Stomach smooth muscle (tissue), 2 donors: ENCODE measurements around the gene CDKL4.
"Not testable (repeated sequence)": the region's sequence is repeated elsewhere in the genome, so short reads cannot be mapped to it uniquely, and the experiment has no call there.

Experiments used
- H3K27ac ChIP-seq: one replicate; pipeline ENCODE4 v1.7.0; 2013; ENCODE audit warnings: mild to moderate bottlenecking, low read length, inconsistent platforms
- H3K27me3 ChIP-seq, 2 donors: one replicate each; pipeline ENCODE4 v1.7.0; 2013; ENCODE audit warnings: low read length in 2 of 2; ENCODE audit not compliant: insufficient read depth in 2 of 2, control insufficient read depth in 1 of 2
- H3K36me3 ChIP-seq, 2 donors: one replicate each; pipeline ENCODE4 v1.7.0; 2013; ENCODE audit warnings: low read length in 2 of 2; ENCODE audit not compliant: control insufficient read depth in 2 of 2, insufficient read depth in 2 of 2
- H3K4me1 ChIP-seq: one replicate; pipeline ENCODE4 v1.7.0; 2013; ENCODE audit warnings: low read length; ENCODE audit not compliant: control insufficient read depth, insufficient read depth
- H3K4me3 ChIP-seq, 2 donors: one replicate each; pipeline ENCODE4 v1.7.0; 2013; ENCODE audit warnings: low read length in 2 of 2
- H3K9ac ChIP-seq, 2 donors: one replicate each; pipeline ENCODE4 v1.7.0; 2013; ENCODE audit warnings: low read length in 2 of 2, mild to moderate bottlenecking in 1 of 2
- H3K9me3 ChIP-seq, 2 donors: one replicate each; pipeline ENCODE4 v1.7.0; 2013; ENCODE audit warnings: low read length in 2 of 2; ENCODE audit not compliant: control insufficient read depth in 2 of 2
- donor health status: healthy.
- donor health status: Pancreatic carcinoma.

CDKL4 gene

GRCh38 chr2:39144416-39144815, 99.4 kb downstream of the CDKL4 start:
- no peak overlapping the region for H3K4me3 ChIP-seq
- H3K9me3 ChIP-seq = no peaks in the 10 kb centered on the region

DNA sequence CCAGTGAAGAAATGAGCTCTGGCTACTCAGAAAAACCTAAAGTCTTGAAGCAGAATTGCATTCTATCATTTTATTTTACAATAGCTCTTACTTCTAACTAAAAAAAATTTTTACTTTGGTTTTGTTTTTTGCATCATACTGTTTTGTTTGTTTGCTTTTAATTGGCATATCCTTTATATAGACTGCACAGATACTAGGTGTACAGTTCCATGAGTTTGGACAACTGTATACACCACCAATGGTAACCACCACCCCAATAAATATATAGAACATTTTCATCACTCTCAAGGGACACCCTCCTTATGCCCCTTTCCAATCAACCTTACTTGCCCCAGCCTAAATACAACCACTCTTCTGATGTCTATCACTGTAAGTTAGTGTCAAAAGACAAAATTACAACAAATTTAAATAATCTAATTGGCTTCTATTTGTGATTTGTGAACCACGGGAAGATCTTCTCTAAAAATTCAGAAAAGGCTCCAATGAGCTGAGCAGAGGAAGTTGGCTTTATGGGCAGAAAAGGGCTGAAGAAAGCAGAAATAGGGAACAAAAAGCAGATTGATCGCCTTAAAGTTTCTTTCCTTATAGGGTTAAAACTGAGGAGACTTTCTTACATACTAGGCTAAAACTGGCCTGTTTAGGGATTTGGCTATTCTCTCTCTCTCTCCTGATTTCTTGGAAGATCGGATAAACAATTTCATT, 100.7 kb downstream of the CDKL4 start:
- Histone ChIP-seq H3K4me3 (no peak overlapping the region), H3K36me3 (no peaks in the 10 kb centered on the region), H3K9me3 (no peaks in the 10 kb centered on the region), H3K4me1 (peaks cover 10% of the 10 kb centered on the region), H3K9ac (no peak overlapping the region), H3K27me3 (no peaks in the 10 kb centered on the region), H3K27ac (no peak overlapping the region)

More at GRCh38 chr2:39144416-39144815, 99.4 kb downstream of the CDKL4 start:
- H3K36me3 ChIP-seq = no peaks in the 10 kb centered on the region
- H3K27me3 ChIP-seq = no peaks in the 10 kb centered on the region
- H3K9ac ChIP-seq = no peak overlapping the region
- no peak overlapping the region for H3K27ac ChIP-seq
- peaks cover 10% of the 10 kb centered on the region for H3K4me1 ChIP-seq

DNA sequence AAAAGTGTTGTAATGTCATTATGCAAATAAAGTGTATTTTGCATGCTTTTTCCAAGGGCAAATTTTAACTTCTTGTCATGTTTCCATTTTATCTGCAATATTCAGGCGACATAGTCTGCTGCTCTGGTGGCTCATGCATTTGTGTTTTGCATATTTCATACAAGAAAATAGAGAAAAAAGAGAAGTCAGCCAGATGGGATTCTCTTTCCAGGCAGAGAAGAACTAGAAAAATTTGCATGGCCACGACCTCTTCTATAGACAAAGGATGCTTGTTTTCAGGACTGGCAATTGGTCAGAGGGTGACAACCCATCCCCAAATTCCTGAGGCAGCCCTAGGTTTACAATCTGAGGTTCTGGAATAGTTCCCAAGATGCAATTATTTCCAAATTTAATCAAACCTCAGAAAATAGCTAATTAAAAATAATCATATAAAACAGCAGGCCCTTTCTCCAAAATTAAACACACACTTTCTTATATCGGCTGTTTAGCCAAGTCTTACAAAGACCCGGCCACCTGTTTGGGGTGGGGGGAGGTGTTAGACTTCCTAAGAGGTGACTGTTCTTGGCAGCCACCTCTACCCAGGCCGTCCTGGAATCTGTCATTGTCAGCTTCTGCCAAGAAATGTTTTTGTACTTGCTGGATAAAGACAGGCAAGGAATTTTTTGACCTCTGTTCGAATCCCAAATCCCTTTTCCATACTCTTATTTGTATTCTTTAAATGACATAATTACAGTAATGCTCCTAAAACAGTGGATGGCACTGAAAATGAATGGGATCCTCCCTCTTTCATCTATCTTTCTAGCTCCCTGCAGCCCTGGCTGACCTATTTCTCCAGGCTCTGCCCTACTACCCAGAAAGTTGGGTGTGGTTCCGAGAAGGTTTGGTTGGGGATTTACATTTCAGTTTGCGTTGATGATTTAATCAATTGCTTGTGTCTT, 102.2 kb downstream of the CDKL4 start:
- H3K27me3 ChIP-seq = no peaks in the 10 kb centered on the region

GRCh38 chr2:39140948-39141333, 102.8 kb downstream of the CDKL4 start:
- H3K36me3 ChIP-seq, H3K27ac ChIP-seq: not testable (repeated sequence)
- H3K4me1 ChIP-seq = peaks cover 10% of the 10 kb centered on the region

More for the DNA sequence above, 102.2 kb downstream of the CDKL4 start:
- H3K36me3 ChIP-seq = no peaks in the 10 kb centered on the region
- H3K4me3 ChIP-seq = no peak overlapping the region
- no peak overlapping the region for H3K9ac ChIP-seq
- no peak overlapping the region for H3K27ac ChIP-seq
- peaks cover 10% of the 10 kb centered on the region for H3K4me1 ChIP-seq
- no peaks in the 10 kb centered on the region for H3K9me3 ChIP-seq

DNA sequence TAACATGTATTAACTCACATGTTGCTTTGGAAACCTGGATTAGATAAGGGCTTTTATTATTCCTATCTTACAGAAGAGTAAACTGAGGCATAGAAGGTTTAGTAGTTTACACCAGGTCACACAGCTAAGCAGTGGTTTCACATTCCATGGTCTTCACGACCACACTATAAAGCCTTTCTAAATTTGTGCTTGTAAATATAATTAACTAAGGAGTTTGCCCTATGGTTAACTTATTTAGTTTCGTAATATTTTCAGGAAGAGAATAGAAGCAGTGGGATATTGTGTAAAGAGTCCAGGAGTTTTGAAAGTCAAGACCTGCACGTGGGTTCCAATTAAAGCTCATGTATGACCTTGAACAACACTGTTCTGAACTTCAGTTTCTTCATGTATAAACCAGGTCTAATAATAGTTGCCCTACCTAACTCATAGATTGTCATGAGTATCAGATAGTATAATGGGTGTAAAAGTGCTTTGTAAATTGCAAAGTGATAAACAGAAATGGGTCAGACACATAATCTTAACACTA, 103.4 kb downstream of the CDKL4 start:
- no peaks in the 10 kb centered on the region for H3K36me3 ChIP-seq
- no peak overlapping the region for H3K9ac ChIP-seq
- H3K27me3 ChIP-seq = no peaks in the 10 kb centered on the region
- no peak overlapping the region for H3K4me3 ChIP-seq
- H3K4me1 ChIP-seq = peaks cover 10% of the 10 kb centered on the region
- no peak overlapping the region for H3K27ac ChIP-seq
- H3K9me3 ChIP-seq = no peaks in the 10 kb centered on the region

More at GRCh38 chr2:39140948-39141333, 102.8 kb downstream of the CDKL4 start:
- not testable (repeated sequence) for H3K4me3 ChIP-seq, H3K9ac ChIP-seq, H3K27me3 ChIP-seq, H3K9me3 ChIP-seq

- Histone ChIP-seq H3K4me1 (peaks cover 10% of the 10 kb centered on the region), H3K4me3 (no peak overlapping the region), H3K9ac (no peak overlapping the region), H3K27me3 (no peaks in the 10 kb centered on the region), H3K9me3 (no peaks in the 10 kb centered on the region), H3K27ac (no peak overlapping the region), H3K36me3 (no peaks in the 10 kb centered on the region)
Measured at GRCh38 chr2:39139511-39140237, 104.1 kb downstream of the CDKL4 start.

GRCh38 chr2:39138837-39139211, 104.9 kb downstream of the CDKL4 start:
- Histone ChIP-seq H3K4me1 (peaks cover 10% of the 10 kb centered on the region), H3K27ac (no peak overlapping the region), H3K27me3 (no peaks in the 10 kb centered on the region), H3K9me3 (no peaks in the 10 kb centered on the region), H3K9ac (no peak overlapping the region), H3K36me3 (no peaks in the 10 kb centered on the region), H3K4me3 (no peak overlapping the region)

GRCh38 chr2:39138187-39138836, 105.5 kb downstream of the CDKL4 start:
- not testable (repeated sequence) for H3K27ac ChIP-seq, H3K9me3 ChIP-seq, H3K27me3 ChIP-seq, H3K36me3 ChIP-seq, H3K9ac ChIP-seq, H3K4me3 ChIP-seq
- peaks cover 10% of the 10 kb centered on the region for H3K4me1 ChIP-seq

DNA sequence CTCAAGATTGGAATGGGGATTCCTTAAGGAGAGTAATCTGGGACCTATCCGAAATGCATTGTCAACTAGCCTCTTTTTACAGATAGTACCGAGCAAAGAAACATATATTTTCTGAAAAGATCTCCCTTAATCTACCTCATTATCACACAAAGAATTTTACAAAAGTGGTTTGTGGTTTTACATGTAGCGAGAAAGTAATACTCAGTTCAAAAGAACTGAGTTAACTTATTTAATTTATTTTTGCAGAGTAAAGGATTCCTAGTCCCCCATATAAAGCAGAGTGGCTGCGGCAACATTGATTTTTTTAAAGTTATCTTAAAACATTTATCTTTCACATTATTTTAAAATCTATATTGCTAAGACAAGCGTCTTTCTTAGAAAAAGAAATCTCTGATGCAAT, 107.0 kb downstream of the CDKL4 start:
- Histone ChIP-seq H3K27ac (no peak overlapping the region), H3K27me3 (no peaks in the 10 kb centered on the region), H3K9me3 (no peaks in the 10 kb centered on the region), H3K4me3 (no peak overlapping the region), H3K36me3 (no peaks in the 10 kb centered on the region), H3K9ac (no peak overlapping the region), H3K4me1 (peaks cover 8% of the 10 kb centered on the region)

DNA sequence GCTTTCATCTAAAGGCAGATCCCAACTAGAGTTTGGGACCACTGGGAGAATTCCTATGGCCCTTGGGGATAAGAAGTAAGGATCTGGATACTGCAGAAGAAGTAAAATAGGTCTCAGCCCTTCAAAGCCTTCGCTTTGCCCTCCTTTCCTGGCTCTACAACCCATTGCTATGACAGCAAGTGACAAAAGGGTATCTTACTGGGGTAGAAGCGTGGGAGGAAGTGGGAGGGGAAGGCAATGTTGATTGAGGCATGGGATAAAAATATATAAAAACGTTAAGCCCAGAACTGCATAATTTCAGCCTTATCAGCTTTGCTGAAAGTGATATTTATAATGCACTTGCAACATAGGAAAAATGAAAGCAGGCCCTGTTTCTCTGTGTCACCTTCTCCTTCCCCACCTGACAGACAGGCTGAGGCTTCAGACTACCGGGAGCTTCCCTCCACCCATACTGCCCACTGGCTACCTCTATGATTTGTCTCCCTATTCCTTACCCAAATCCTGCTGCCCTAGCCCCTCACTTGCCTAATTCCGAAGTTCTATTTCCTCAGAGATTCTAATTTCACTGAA, 108.0 kb downstream of the CDKL4 start:
- Histone ChIP-seq H3K9ac (no peak overlapping the region), H3K27ac (no peak overlapping the region)

More for the DNA sequence above, 108.0 kb downstream of the CDKL4 start:
- H3K9me3 ChIP-seq = no peaks in the 10 kb centered on the region
- no peaks in the 10 kb centered on the region for H3K36me3 ChIP-seq
- no peaks in the 10 kb centered on the region for H3K27me3 ChIP-seq
- H3K4me3 ChIP-seq = no peak overlapping the region
- no peaks in the 10 kb centered on the region for H3K4me1 ChIP-seq
